Ovary (tissue), 9 donors: Measurements from ENCODE around the gene ADAD1. TPM values are rescaled to one million over a fixed set of nuclear protein-coding genes. Genes with fewer than 3 reads are reported as not detected.

Source experiments
- DNase-seq, 5 donors: peaks; one replicate each; pipeline ENCODE4 v3.0.0-alpha.2; 2019 to 2020
- H3K27ac ChIP-seq, 2 donors: fragments of 200-600 bp; one replicate each; pipeline versions ENCODE4 v1.5.1 to v1.8.0; 2019 to 2022
- H3K27me3 ChIP-seq: fragments of 200-600 bp; one replicate; pipeline ENCODE4 v1.8.0; 2022
- H3K36me3 ChIP-seq: fragments of 200-600 bp; sonication (generic); one replicate; pipeline ENCODE4 v1.5.1; 2019
- H3K4me1 ChIP-seq: one replicate; pipeline ENCODE4 v1.8.1; 2013; ENCODE audit warnings: mild to moderate bottlenecking, moderate library complexity; ENCODE audit not compliant: insufficient read depth
- H3K4me3 ChIP-seq: fragments of 200-600 bp; sonication (generic); one replicate; pipeline ENCODE4 v1.5.1; 2017
- H3K9me3 ChIP-seq, 2 donors: fragments of 200-600 bp in 1 of 2; sonication (generic) in 1 of 2; one replicate each; pipeline versions ENCODE4 v1.5.1 to v1.8.1; 2013 to 2019; ENCODE audit warnings: mild to moderate bottlenecking in 1 of 2, moderate library complexity in 1 of 2
- CTCF ChIP-seq, 3 donors: fragments of 450-650 bp in 2 of 3; fragments of 200-600 bp in 1 of 3; IDR thresholded peaks; one replicate each; pipeline versions ENCODE4 v1.5.1 to v1.8.0; 2016 to 2022; ENCODE audit warnings: antibody characterized with exemption in 3 of 3, mild to moderate bottlenecking in 1 of 3
- EP300 ChIP-seq: sonication (generic); formaldehyde crosslinking; IDR thresholded peaks from one replicate; pipeline ENCODE4 v1.6.1; 2017; ENCODE audit warnings: antibody characterized with exemption
- POLR2A ChIP-seq: fragments of 450-650 bp; IDR thresholded peaks from one replicate; pipeline ENCODE4 v1.6.1; 2017; ENCODE audit warnings: antibody characterized with exemption, mild to moderate bottlenecking, moderate library complexity
- WGBS, 3 donors: extraction: QIAGEN DNeasy Blood & Tissue Kit in 1 of 3; methylation state at CpG; one replicate each; pipeline versions ENCODE4 v1.1.5 to v1.1.7; 2013 to 2017; 5-methylcytosine and 5-hydroxymethylcytosine counted together
- intact Hi-C, 4 donors: fragments of 100-400 bp; cut with DNase I; formaldehyde crosslinking; loops; one replicate each; pipeline versions ENCODE4 v1.11.0 to v1.15.1; 2022 to 2023
- polyA plus RNA-seq, 2 donors: library from polyadenylated mRNA; stranded (reverse); fragments of 200-250 nt in 1 of 2; fragments of 350-450 nt in 1 of 2; fragmentation: Illumina TruSeq in 1 of 2; extraction: RNeasy Lipid Tissue Mini Kit (QIAGEN cat#74804) in 1 of 2; gene quantifications; one replicate each; pipeline ENCODE4 v1.2.3, GENCODE V29; 2013 to 2014
- total RNA-seq, 7 donors: library from RNA; depleted of rRNA in 2 of 7; stranded (reverse); fragments of >200 nt in 2 of 7; fragmentation: NEBNext Ultra II Directional in 3 of 7; extraction: Animal tissue kit (Norgen Biotek cat#: 25700) in 3 of 7; gene quantifications; one replicate each; pipeline versions ENCODE4 v1.1.0 to v1.2.4, GENCODE V29; 2016 to 2023
- donor health status: DM: no; HTN: no; CAD: no; lungs with moderate emphysema.
- donor health status: DM: no; HTN: no; CAD: no.
- donor health status: Bipolar disorder and iron deficiency.
- donor health status: DM: yes; HTN: yes; CAD: no.
- donor health status: DM: no; HTN: no; CAD: no.
- donor health status: DM: yes; HTN: yes; CAD: no.

Gene ADAD1
- total and polyA plus RNA-seq, 9 donors, result 0.33 TPM; not detected in 8

- WGBS, 3 donors, result 84 to 97% (median 95%) methylated on average over 1 of the region's 1 CpG
- Histone ChIP-seq H3K9me3 (no peaks in the 10 kb centered on the region), H3K36me3 (no peaks in the 10 kb centered on the region), H3K4me1 (no peaks in the 10 kb centered on the region), H3K27me3 (no peaks in the 10 kb centered on the region), H3K4me3 (no peak overlapping the region), H3K27ac (no peak overlapping the region)
- TF ChIP-seq EP300 (no peak), POLR2A (no peak), CTCF (IDR thresholded peaks at IDR 0.05) (no peak)
- intact Hi-C loops, result no loop called here
- no peak for DNase-seq
These were observed 36.9 kb upstream of the ADAD1 start for GRCh38 chr4:122341886-122342285.

GRCh38 chr4:122346036-122346435 lies 32.8 kb upstream of the ADAD1 start:
- TF ChIP-seq CTCF (IDR thresholded peaks at IDR 0.05) (no peak), POLR2A (no peak), EP300 (no peak)
- WGBS, 3 donors, result 95 to 100% (median 96%) methylated on average over 1 of the region's 1 CpG
- Histone ChIP-seq H3K4me1 (no peaks in the 10 kb centered on the region), H3K36me3 (no peaks in the 10 kb centered on the region), H3K9me3 (no peaks in the 10 kb centered on the region), H3K27me3 (no peaks in the 10 kb centered on the region), H3K27ac (no peak overlapping the region), H3K4me3 (no peak overlapping the region)
- intact Hi-C loops, result no loop called here
- DNase-seq, result no peak

GRCh38 chr4:122346503-122346902 lies 32.3 kb upstream of the ADAD1 start:
- H3K27ac ChIP-seq, result no peak overlapping the region
- no peak overlapping the region for H3K4me3 ChIP-seq
- no peaks in the 10 kb centered on the region for H3K36me3 ChIP-seq
- DNase-seq, result no peak
- no peaks in the 10 kb centered on the region for H3K4me1 ChIP-seq
- WGBS, 3 donors, result 73 to 78% (median 74%) methylated on average over 5 of the region's 5 CpGs
- no peaks in the 10 kb centered on the region for H3K9me3 ChIP-seq
- TF ChIP-seq EP300 (no peak), POLR2A (no peak), CTCF (IDR thresholded peaks at IDR 0.05) (no peak)
- no peaks in the 10 kb centered on the region for H3K27me3 ChIP-seq
- intact Hi-C loops, result no loop called here

GRCh38 chr4:122356317-122356808 lies 22.4 kb upstream of the ADAD1 start:
- Histone ChIP-seq H3K27ac (no peak overlapping the region), H3K4me1 (no peaks in the 10 kb centered on the region), H3K9me3 (no peaks in the 10 kb centered on the region), H3K36me3 (no peaks in the 10 kb centered on the region), H3K4me3 (no peak overlapping the region), H3K27me3 (no peaks in the 10 kb centered on the region)
- no peak for DNase-seq
- intact Hi-C loops, result no loop called here
- no peak for TF ChIP-seq CTCF (IDR thresholded peaks at IDR 0.05)
- TF ChIP-seq EP300, result no peak
- no peak for TF ChIP-seq POLR2A
